GM23338 (cell line): ENCODE measurements around the gene SMIM43. TPM values are rescaled to one million over a fixed set of nuclear protein-coding genes. Genes with fewer than 3 reads are reported as not detected.

ENCODE experiments used
- ATAC-seq: fragments of 200-7000 bp; cut with Tn5 transposase; 3 replicates; pipeline ENCODE4 v1.9.1; 2020
- DNase-seq: peaks from one replicate; pipeline ENCODE4 v3.0.0-alpha.2; 2015; ENCODE audit warnings: low spot score
- H2AFZ ChIP-seq: fragments of 200-600 bp; sonication (generic); 2 replicates; pipeline ENCODE4 v1.8.0; 2016; ENCODE audit warnings: antibody characterized with exemption, mild to moderate bottlenecking, moderate library complexity
- H3F3A ChIP-seq: fragments of 200-600 bp; sonication (generic); replicated peaks from 2 replicates; pipeline ENCODE4 v1.8.0; 2017; ENCODE audit warnings: antibody characterized with exemption, mixed run types, low read depth
- H3K27ac ChIP-seq: fragments of 200-600 bp; sonication (generic); 2 replicates; pipeline ENCODE4 v1.6.1; 2016; ENCODE audit warnings: low read depth
- H3K27me3 ChIP-seq: fragments of 200-600 bp; sonication (generic); 2 replicates; pipeline ENCODE4 v1.8.0; 2016; ENCODE audit warnings: mild to moderate bottlenecking, mixed run types, moderate library complexity; ENCODE audit not compliant: insufficient read depth
- H3K36me3 ChIP-seq: fragments of 200-600 bp; sonication (generic); 2 replicates; pipeline ENCODE4 v1.8.0; 2016; ENCODE audit warnings: mild to moderate bottlenecking; ENCODE audit not compliant: insufficient read depth
- H3K4me1 ChIP-seq: fragments of 200-600 bp; sonication (generic); 2 replicates; pipeline ENCODE4 v1.8.0; 2016; ENCODE audit warnings: mild to moderate bottlenecking, moderate library complexity; ENCODE audit not compliant: insufficient read depth
- H3K4me2 ChIP-seq: fragments of 200-600 bp; sonication (generic); 2 replicates; pipeline ENCODE4 v1.7.1; 2017; ENCODE audit warnings: mixed run types
- H3K4me3 ChIP-seq: fragments of 200-600 bp; sonication (generic); 2 replicates; pipeline ENCODE4 v1.6.1; 2016; ENCODE audit warnings: mixed run types
- H3K79me2 ChIP-seq: fragments of 200-600 bp; sonication (generic); replicated peaks from 2 replicates; pipeline ENCODE4 v1.8.0; 2017; ENCODE audit warnings: mild to moderate bottlenecking; ENCODE audit not compliant: insufficient read depth
- H3K9me2 ChIP-seq: fragments of 200-600 bp; sonication (generic); 2 replicates; pipeline ENCODE4 v1.8.0; 2017; ENCODE audit not compliant: insufficient read depth
- H4K20me1 ChIP-seq: fragments of 200-600 bp; sonication (generic); replicated peaks from 2 replicates; pipeline ENCODE4 v1.8.0; 2017; ENCODE audit warnings: mild to moderate bottlenecking; ENCODE audit not compliant: insufficient read depth
- H3K27ac Mint-ChIP-seq: 2 replicates; pipeline ENCODE4 v1.8.0; 2020; ENCODE audit warnings: inconsistent platforms, mild to moderate bottlenecking, moderate library complexity, mixed read lengths
- H3K27me3 Mint-ChIP-seq: 3 replicates; pipeline ENCODE4 v1.8.0; 2022; ENCODE audit warnings: low read depth, mild to moderate bottlenecking, moderate library complexity, mixed read lengths, inconsistent platforms; ENCODE audit not compliant: insufficient read depth, poor library complexity
- H3K36me3 Mint-ChIP-seq: 3 replicates; pipeline ENCODE4 v1.8.0; 2021; ENCODE audit warnings: low read depth, mild to moderate bottlenecking, inconsistent platforms, moderate library complexity, mixed read lengths
- H3K4me1 Mint-ChIP-seq: 3 replicates; pipeline ENCODE4 v1.8.0; 2020; ENCODE audit warnings: mild to moderate bottlenecking, inconsistent platforms, mixed read lengths
- H3K4me3 Mint-ChIP-seq: 3 replicates; pipeline ENCODE4 v1.8.0; 2021; ENCODE audit warnings: moderate library complexity, mild to moderate bottlenecking, inconsistent platforms, mixed read lengths
- H3K9me3 Mint-ChIP-seq: 3 replicates; pipeline ENCODE4 v1.8.0; 2020; ENCODE audit warnings: moderate library complexity, mild to moderate bottlenecking, inconsistent platforms, mixed read lengths
- CTCF ChIP-seq, 2 experiments: fragments of 200-600 bp in 1 of 2; sonication (generic) in 1 of 2; conservative IDR thresholded peaks; 2 replicates each; pipeline versions ENCODE4 v1.5.1 to v1.6.1; 2016 to 2017; ENCODE audit warnings: antibody characterized with exemption in 2 of 2, low read depth in 2 of 2, mild to moderate bottlenecking in 2 of 2, moderate library complexity in 1 of 2
- ETS1 ChIP-seq: IDR thresholded peaks from 2 replicates; pipeline ENCODE4 v1.6.1; 2016; ENCODE audit warnings: antibody characterized with exemption
- EZH2 ChIP-seq: fragments of 200-600 bp; sonication (generic); IDR thresholded peaks from one replicate; pipeline ENCODE4 v1.8.0; 2017; ENCODE audit warnings: antibody characterized with exemption, mild to moderate bottlenecking, low read depth; ENCODE audit not compliant: unreplicated experiment
- EZH2phosphoT487 ChIP-seq: fragments of 200-600 bp; sonication (generic); IDR thresholded peaks from one replicate; pipeline ENCODE4 v1.8.1; 2018; ENCODE audit warnings: antibody characterized with exemption; ENCODE audit not compliant: unreplicated experiment
- JUNB ChIP-seq: IDR thresholded peaks from one replicate; pipeline ENCODE4 v1.6.1; 2016; ENCODE audit warnings: antibody characterized with exemption; ENCODE audit not compliant: unreplicated experiment
- NANOG ChIP-seq: IDR thresholded peaks from 2 replicates; pipeline ENCODE4 v1.6.1; 2016; ENCODE audit warnings: antibody characterized with exemption, borderline replicate concordance
- POLR2AphosphoS5 ChIP-seq: IDR thresholded peaks from 2 replicates; pipeline ENCODE4 v1.6.1; 2016; ENCODE audit warnings: antibody characterized with exemption, low read depth
- REST ChIP-seq: IDR thresholded peaks from one replicate; pipeline ENCODE4 v1.6.1; 2018; ENCODE audit warnings: antibody characterized with exemption; ENCODE audit not compliant: unreplicated experiment
- STAT1 ChIP-seq: IDR thresholded peaks from one replicate; pipeline ENCODE4 v1.6.1; 2016; ENCODE audit warnings: antibody characterized with exemption; ENCODE audit not compliant: unreplicated experiment
- ZNF114 ChIP-seq: fragments of 250-450 bp; sonication (Bioruptor Pico); IDR thresholded peaks from 2 replicates; pipeline ENCODE4 v1.5.0; 2020; ENCODE audit warnings: mild to moderate bottlenecking, moderate library complexity
- ZNF331 ChIP-seq: fragments of 250-450 bp; sonication (Bioruptor Pico); IDR thresholded peaks from 2 replicates; pipeline ENCODE4 v1.5.0; 2020; ENCODE audit warnings: low read depth, mild to moderate bottlenecking, moderate library complexity
- polyA plus RNA-seq: library from polyadenylated mRNA; unstranded; fragments of >200 nt; fragmentation: Nextera tagmentation; extraction: Ambion mirVana; gene quantifications from 2 replicates; pipeline ENCODE4 v1.2.1, GENCODE V29; 2016
- total RNA-seq: library from RNA; depleted of rRNA; stranded (reverse); fragments of >200 nt; shearing (Covaris generic); gene quantifications from 2 replicates; pipeline ENCODE4 v1.2.3, GENCODE V29; 2014

The SMIM43 gene
- total and polyA plus RNA-seq, 2 experiments from 2014 or later: 0.26 to 0.56 TPM

- Histone ChIP-seq H3K4me2 (no peak overlapping the region), H3K36me3 (no peaks in the 10 kb centered on the region), H3K79me2 (no peaks in the 10 kb centered on the region), H3K4me3 (no peak overlapping the region), H3F3A (no peaks in the 10 kb centered on the region), H3K27ac (no peak overlapping the region), H2AFZ (no peak overlapping the region), H4K20me1 (no peaks in the 10 kb centered on the region), H3K4me1 (peaks cover 13% of the 10 kb centered on the region), H3K9me2 (no peaks in the 10 kb centered on the region), H3K27me3 (peaks cover 15% of the 10 kb centered on the region; the same call in 1 of the 2 replicates)
- peaks cover 21% of the 10 kb centered on the region for H3K4me1 Mint-ChIP-seq
- ATAC-seq: no peak
- H3K9me3 Mint-ChIP-seq: no peaks in the 10 kb centered on the region
- TF ChIP-seq EZH2 (no peak), JUNB (no peak), ZNF114 (CRISPR knock-in tag) (no peak), POLR2AphosphoS5 (no peak), ETS1 (no peak), ZNF331 (CRISPR knock-in tag) (no peak), STAT1 (no peak), EZH2phosphoT487 (no peak), REST (no peak), NANOG (no peak), CTCF (conservative IDR thresholded peaks at IDR 0.05; ENCODE audit: low read depth in 2 of 2) (no peak)
- DNase-seq: no peak
- H3K27ac Mint-ChIP-seq: no peak overlapping the region
- H3K36me3 Mint-ChIP-seq: no peaks in the 10 kb centered on the region
- H3K27me3 Mint-ChIP-seq: peaks cover 9% of the 10 kb centered on the region
- H3K4me3 Mint-ChIP-seq: no peak overlapping the region
These were observed 27.0 kb downstream of the SMIM43 start for GRCh38 chr4:121737846-121738554.
